BLaER1 treated with 17β-estradiol and CSF1 and Interleukin-3, amounts not matched to agents 10 nM and 100 nM (cell line): ENCODE results near the gene NAA11.

Experiments
- H3K27ac ChIP-seq, 11 experiments: shearing (Covaris generic); formaldehyde crosslinking; 2 replicates each; pipeline ENCODE4 v1.8.1; 2022
- H3K27me3 ChIP-seq, 11 experiments: shearing (Covaris generic); formaldehyde crosslinking; 2 replicates each; pipeline ENCODE4 v1.8.1; 2022
- H3K36me3 ChIP-seq, 11 experiments: shearing (Covaris generic); formaldehyde crosslinking; 2 replicates each; pipeline ENCODE4 v1.8.1; 2022
- H3K4me1 ChIP-seq, 10 experiments: shearing (Covaris generic); formaldehyde crosslinking; 2 replicates each; pipeline ENCODE4 v1.8.1; 2022
- H3K4me2 ChIP-seq, 11 experiments: shearing (Covaris generic); formaldehyde crosslinking; 2 replicates each; pipeline ENCODE4 v1.8.1; 2022
- H3K4me3 ChIP-seq, 10 experiments: shearing (Covaris generic); formaldehyde crosslinking; 2 replicates each; pipeline ENCODE4 v1.8.1; 2022
- H3K9ac ChIP-seq, 11 experiments: shearing (Covaris generic); formaldehyde crosslinking; 2 replicates each; pipeline ENCODE4 v1.8.1; 2022
- H3K9me3 ChIP-seq, 11 experiments: shearing (Covaris generic); formaldehyde crosslinking; replicated peaks in 1 of 11; 2 replicates each; pipeline ENCODE4 v1.8.1; 2022
- H4K20me1 ChIP-seq, 11 experiments: shearing (Covaris generic); formaldehyde crosslinking; 2 replicates each; pipeline ENCODE4 v1.8.1; 2022
- Cebpa-rat ChIP-seq, 11 experiments: shearing (Covaris generic); IDR thresholded peaks; 2 replicates each; pipeline ENCODE4 v1.8.1; 2022

Gene NAA11

GRCh38 chr4:79273915-79274314, 51.9 kb downstream of the NAA11 start:
- Histone ChIP-seq H3K9me3 (no peaks in the 10 kb centered on the region), H3K4me2 (no peak overlapping the region), H3K27me3 (no peaks in the 10 kb centered on the region), H3K27ac (no peak overlapping the region), H3K36me3 (no peaks in the 10 kb centered on the region), H3K9ac (no peak overlapping the region), H3K4me3 (no peak overlapping the region), H3K4me1 (no peaks in the 10 kb centered on the region), H4K20me1 (no peaks in the 10 kb centered on the region)
- no peak for TF ChIP-seq Cebpa-rat (IDR thresholded peaks at IDR 0.05)

- no peak for TF ChIP-seq Cebpa-rat (IDR thresholded peaks at IDR 0.05)
- Histone ChIP-seq H3K36me3 (no peaks in the 10 kb centered on the region), H3K4me3 (no peak overlapping the region), H3K4me1 (no peaks in the 10 kb centered on the region), H3K9me3 (no peaks in the 10 kb centered on the region), H3K9ac (no peak overlapping the region), H3K27me3 (no peaks in the 10 kb centered on the region), H3K27ac (no peak overlapping the region), H4K20me1 (no peaks in the 10 kb centered on the region), H3K4me2 (no peak overlapping the region)
Observed at GRCh38 chr4:79272761-79273160, 53.1 kb downstream of the NAA11 start.

DNA sequence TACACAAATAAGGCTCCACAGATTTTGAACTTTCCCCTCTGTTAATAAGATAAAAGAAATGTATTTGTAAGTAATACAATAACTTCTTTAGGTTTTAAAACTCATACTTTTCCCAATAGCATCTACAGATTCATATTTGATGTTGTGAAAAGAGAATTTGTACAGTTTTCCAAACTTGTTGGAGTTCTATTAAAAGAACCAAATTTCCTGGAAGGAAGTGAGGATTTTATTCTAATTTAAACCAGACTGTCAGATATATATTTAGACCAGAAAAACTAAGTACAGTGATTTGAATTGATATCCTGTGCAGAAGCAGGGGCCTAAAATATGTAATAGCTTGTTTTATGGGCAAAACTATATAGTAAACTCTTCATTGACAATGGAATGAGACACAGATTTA, 53.7 kb downstream of the NAA11 start:
- Histone ChIP-seq H3K4me1 (no peaks in the 10 kb centered on the region), H3K27me3 (no peaks in the 10 kb centered on the region), H3K9me3 (no peaks in the 10 kb centered on the region), H4K20me1 (no peaks in the 10 kb centered on the region), H3K4me2 (no peak overlapping the region), H3K27ac (no peak overlapping the region), H3K36me3 (no peaks in the 10 kb centered on the region), H3K9ac (no peak overlapping the region), H3K4me3 (no peak overlapping the region)
- TF ChIP-seq Cebpa-rat (IDR thresholded peaks at IDR 0.05) = no peak

- Histone ChIP-seq H3K4me1 (no peaks in the 10 kb centered on the region), H3K27me3 (no peaks in the 10 kb centered on the region), H4K20me1 (no peaks in the 10 kb centered on the region), H3K4me2 (no peak overlapping the region), H3K4me3 (no peak overlapping the region), H3K9ac (no peak overlapping the region), H3K27ac (no peak overlapping the region), H3K9me3 (no peaks in the 10 kb centered on the region), H3K36me3 (no peaks in the 10 kb centered on the region)
- no peak for TF ChIP-seq Cebpa-rat (IDR thresholded peaks at IDR 0.05)
Observed at GRCh38 chr4:79267671-79268070, 58.2 kb downstream of the NAA11 start.
